Measurements from ENCODE around the gene PTPRD.

Gene PTPRD

GRCh38 chr9:9536523-9536922, 1076.3 kb downstream of the PTPRD start:
- TF ChIP-seq POLR2AphosphoS5 (IDR thresholded peaks at IDR 0.05; ENCODE audit: low read depth, low read length) (no peak), TAF1 (IDR thresholded peaks at IDR 0.05; ENCODE audit: borderline replicate concordance, insufficient read depth, low read length) (no peak), FOXP2 (optimal IDR thresholded peaks at IDR 0.05; ENCODE audit: borderline replicate concordance, extremely low read depth, extremely low read length, insufficient read depth) (no peak), REST (IDR thresholded peaks at IDR 0.05; ENCODE audit: insufficient read depth in 1 of 2, low read depth in 2 of 2, low read length in 2 of 2) (no peak), SIN3A (IDR thresholded peaks at IDR 0.05; ENCODE audit: borderline replicate concordance, insufficient read depth, low read length) (no peak)

- TF ChIP-seq TAF1 (IDR thresholded peaks at IDR 0.05; ENCODE audit: borderline replicate concordance, insufficient read depth, low read length) (no peak), REST (IDR thresholded peaks at IDR 0.05; ENCODE audit: insufficient read depth in 1 of 2, low read depth in 2 of 2, low read length in 2 of 2) (no peak), POLR2AphosphoS5 (IDR thresholded peaks at IDR 0.05; ENCODE audit: low read depth, low read length) (no peak), SIN3A (IDR thresholded peaks at IDR 0.05; ENCODE audit: borderline replicate concordance, insufficient read depth, low read length) (no peak), FOXP2 (optimal IDR thresholded peaks at IDR 0.05; ENCODE audit: borderline replicate concordance, extremely low read depth, extremely low read length, insufficient read depth) (no peak)
Measured at GRCh38 chr9:9523476-9524139, 1089.2 kb downstream of the PTPRD start.

- TF ChIP-seq TAF1 (IDR thresholded peaks at IDR 0.05; ENCODE audit: borderline replicate concordance, insufficient read depth, low read length): no peak
- no peak for TF ChIP-seq POLR2AphosphoS5 (IDR thresholded peaks at IDR 0.05; ENCODE audit: low read depth, low read length)
- no peak for TF ChIP-seq REST (IDR thresholded peaks at IDR 0.05; ENCODE audit: insufficient read depth in 1 of 2, low read depth in 2 of 2, low read length in 2 of 2)
- TF ChIP-seq SIN3A (IDR thresholded peaks at IDR 0.05; ENCODE audit: borderline replicate concordance, insufficient read depth, low read length): no peak
- TF ChIP-seq FOXP2 (optimal IDR thresholded peaks at IDR 0.05; ENCODE audit: borderline replicate concordance, extremely low read depth, extremely low read length, insufficient read depth): no peak
Measured at GRCh38 chr9:9522406-9522805, 1090.4 kb downstream of the PTPRD start.

- TF ChIP-seq POLR2AphosphoS5 (IDR thresholded peaks at IDR 0.05; ENCODE audit: low read depth, low read length) (no peak), SIN3A (IDR thresholded peaks at IDR 0.05; ENCODE audit: borderline replicate concordance, insufficient read depth, low read length) (no peak), TAF1 (IDR thresholded peaks at IDR 0.05; ENCODE audit: borderline replicate concordance, insufficient read depth, low read length) (no peak), REST (IDR thresholded peaks at IDR 0.05; ENCODE audit: insufficient read depth in 1 of 2, low read depth in 2 of 2, low read length in 2 of 2) (no peak)
Measured at GRCh38 chr9:9521033-9521779, 1091.6 kb downstream of the PTPRD start.

Measured in PFSK-1 (cell line).